GM18867 (cell line): ENCODE results near the gene COP1.

Source experiments
- ATAC-seq: cut with Tn5 transposase; IDR thresholded peaks from one replicate; pipeline ENCODE4 v1.9.1; 2021; ENCODE audit warnings: mild to moderate bottlenecking, moderate library complexity; ENCODE audit not compliant: unreplicated experiment

Gene COP1

DNA sequence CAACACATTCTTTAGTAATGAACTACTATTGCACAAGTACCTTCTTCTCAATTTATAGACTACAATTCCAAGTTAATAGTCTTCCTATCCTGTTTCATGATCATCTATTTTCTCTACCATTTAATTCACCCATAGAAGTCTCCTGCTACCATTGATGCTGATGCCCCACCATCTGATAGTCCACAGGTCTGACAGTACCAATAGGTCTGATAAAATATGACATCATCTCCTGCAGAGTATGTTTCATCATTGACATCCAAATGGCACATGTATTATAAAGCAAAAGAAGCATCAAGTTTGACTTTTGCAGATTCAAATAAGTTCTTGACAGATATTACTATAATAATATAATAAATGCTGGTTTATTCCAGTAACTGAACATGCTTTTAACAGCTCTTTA lies 5.5 kb downstream of the COP1 start:
- ATAC-seq: no peak

DNA sequence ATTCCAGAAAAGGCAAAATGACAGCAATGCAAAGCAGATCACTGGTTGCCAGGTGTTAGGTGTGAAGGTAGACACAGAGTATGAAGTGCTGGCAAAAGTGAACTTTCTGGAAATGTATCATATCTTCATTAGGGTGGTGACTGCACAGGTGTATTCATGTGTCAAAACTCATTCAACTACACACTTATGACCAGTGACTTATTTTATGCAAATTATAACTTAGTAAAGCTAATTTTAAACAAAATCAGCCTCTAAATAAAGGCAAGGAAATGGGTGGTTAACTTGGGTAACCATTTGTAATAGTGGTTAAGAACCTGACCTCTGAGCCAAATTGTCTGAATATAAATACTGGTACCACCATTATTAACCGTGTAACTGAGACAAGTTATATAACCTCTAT lies 7.4 kb downstream of the COP1 start:
- ATAC-seq: peak; percentile 44

DNA sequence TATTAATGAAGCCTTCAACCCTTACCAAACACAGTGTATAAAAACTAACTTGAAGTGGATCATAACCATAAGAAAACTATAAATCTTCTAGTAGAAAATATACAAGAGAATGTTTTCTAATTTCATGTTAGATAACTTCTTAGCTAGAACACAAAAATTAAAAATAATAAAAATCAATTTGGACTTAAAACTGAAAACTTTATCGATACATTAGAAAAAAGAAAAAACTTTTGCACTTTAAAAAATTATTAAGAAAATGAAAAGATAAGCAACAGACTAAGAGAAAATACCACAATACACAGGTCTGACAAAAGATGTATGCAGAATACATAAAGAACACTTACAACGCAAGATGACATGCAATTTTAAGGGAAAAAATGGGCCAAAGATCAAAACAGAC lies 8.7 kb downstream of the COP1 start:
- ATAC-seq: no peak

DNA sequence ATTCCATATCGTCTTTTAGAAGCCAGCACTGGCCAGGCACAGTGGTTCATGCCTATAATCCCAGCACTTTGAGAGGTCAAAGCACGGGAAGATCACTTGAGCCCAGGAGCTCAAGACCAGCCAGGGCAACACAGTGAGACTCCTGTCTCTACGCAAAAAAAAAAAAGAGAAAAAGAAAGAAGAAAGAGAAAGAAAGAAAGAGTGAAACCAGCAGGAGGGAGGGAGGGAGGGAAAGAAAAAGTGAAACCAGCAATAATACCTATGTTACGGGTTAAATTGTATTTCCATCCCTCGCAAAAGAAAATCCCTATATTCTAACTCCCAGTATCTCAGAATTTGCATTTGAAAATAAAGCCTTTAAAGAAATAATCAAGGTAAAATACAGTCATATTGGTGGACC lies 10.4 kb downstream of the COP1 start:
- no peak for ATAC-seq

DNA sequence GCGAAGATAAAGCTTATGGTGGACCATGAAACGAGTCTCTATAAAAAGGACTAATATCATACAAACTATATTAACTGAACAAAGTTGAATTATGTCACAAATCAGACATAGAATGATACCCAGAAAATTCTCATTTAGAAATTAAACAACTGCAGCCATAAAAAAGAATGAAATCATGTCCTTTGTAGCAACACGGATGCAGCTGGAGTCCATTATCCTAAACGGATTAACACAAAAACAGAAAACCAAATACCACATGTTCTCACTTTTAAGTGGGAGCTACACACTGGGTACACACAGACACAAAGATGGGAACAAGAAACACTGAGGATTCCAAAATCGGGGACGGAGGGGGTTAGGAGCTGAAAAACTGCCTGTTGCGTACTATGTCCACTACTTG lies 11.5 kb downstream of the COP1 start:
- no peak for ATAC-seq

DNA sequence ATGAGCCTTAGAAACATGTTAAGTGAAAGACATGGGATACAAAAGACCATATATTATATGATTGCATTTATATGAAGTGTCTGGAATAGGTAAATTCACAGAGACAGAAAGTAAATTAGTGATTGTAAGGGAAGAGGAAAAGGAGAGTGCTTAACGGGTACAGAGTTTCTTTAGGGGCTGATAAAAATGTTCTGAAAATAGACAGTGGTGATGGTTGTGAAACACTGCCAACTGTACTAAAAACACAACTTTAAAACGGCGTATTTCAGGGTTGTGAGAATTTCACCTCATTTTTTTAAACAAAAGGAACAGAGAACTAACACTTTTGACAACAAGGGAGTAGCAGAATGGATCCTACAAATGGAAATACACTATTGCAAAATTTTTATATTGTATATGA lies 13.4 kb downstream of the COP1 start:
- no peak for ATAC-seq

DNA sequence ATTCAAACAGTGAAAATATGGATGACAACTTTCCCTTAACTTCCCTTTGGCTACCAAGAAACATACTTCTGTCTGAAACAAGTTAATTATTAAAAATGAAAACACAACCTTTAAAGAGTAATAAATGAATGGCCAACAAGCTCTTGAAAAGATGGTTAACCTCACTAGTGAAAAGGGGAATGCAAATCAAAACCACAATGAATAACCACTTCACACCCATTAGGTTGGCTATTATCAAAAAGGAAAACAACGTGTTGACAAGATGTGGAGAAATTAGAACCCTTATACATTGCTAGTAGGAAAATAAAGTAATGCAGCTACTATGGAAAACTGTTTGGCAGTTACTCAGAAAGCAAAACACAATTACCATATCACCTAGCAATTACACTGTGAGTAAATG lies 14.1 kb downstream of the COP1 start:
- ATAC-seq: peak; percentile 92

DNA sequence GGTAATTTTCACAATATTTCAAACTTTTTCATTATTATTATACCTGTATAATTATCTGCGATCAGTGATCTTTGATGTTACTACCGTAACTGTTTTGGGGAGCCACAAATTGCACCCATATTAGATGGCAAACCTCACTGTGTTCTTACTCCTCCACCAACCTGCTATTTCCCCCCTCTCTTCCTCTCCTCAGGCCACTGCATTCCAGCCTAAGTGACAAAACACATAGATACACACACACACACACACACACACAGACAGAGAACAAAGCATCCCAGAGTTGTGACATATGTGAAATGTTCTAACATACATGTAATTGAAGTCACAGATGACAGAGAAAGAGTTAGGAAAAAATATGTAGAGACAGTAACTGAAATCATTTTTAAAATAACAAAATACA lies 18.5 kb downstream of the COP1 start:
- ATAC-seq: no peak

DNA sequence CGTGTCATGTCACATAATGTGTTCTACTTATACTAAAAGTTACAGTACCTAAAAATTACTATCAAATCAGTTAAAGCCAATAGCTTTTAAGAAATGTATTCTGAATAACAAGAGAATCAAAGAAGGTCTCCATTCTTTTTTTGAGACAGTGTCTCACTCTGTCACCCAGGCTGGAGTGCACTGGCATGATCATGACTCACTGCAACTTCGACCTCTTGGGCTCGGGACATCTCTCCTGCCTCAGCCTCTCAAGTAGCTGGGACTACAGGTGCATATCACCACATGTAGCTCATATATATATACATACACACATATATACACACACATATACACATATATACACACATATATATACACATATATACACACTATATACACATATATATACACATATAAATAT lies 20.1 kb downstream of the COP1 start:
- ATAC-seq: no peak

DNA sequence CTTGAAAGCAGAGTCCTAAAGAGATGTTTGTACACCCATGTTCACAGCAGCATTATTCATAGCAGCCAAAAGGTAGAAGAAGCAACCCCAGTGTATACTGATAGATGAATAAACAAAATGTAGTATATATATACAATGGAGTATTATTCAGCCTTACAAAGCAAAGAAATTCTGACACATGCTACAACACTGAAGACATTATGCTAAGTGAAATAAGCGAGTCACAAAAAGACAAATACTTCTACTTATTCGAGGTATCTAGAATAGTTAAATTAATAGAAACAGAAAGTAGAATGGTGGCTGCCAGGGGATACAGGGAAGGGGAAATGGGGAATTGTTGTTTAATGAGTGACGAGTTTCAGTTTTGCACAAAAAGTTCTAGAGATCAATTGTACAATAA lies 23.5 kb downstream of the COP1 start:
- ATAC-seq: peak; percentile 71

DNA sequence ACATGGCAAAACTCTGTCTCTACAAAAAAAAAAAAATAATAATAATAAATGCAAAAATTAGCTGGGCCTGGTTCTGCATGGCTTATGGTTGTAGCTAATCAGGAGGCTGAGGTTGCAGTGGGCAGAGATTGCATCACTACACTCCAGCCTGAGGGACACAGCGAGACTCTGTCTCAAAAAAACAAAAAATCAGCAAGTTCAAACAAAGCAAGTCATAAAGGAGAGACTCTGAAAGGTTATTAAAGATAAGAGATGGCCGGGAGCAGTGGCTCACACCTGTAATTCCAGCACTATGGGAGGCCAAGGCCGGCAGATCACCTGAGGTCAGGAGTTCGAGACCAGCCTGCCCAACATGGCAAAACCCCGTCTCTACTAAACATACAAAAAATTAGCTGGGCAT lies 28.8 kb downstream of the COP1 start:
- ATAC-seq: no peak

DNA sequence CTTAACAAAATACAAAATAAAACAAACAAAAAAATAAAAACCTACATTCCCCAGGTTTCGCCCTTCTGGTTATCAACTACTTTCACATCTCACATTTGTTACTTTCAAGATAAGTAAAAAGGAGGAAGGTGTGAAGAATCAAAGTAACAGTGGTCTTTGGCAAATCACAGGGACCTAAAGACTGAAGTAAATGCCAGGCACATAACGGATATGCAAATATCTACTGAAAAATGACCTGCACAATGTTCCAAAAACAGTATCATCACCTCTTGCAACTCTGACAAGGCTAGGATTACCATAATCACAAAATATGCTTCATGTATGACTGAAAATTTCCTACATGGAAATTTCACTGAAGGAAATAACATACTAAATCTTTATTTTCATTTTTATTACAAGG lies 29.3 kb downstream of the COP1 start:
- peak; percentile 95 for ATAC-seq

DNA sequence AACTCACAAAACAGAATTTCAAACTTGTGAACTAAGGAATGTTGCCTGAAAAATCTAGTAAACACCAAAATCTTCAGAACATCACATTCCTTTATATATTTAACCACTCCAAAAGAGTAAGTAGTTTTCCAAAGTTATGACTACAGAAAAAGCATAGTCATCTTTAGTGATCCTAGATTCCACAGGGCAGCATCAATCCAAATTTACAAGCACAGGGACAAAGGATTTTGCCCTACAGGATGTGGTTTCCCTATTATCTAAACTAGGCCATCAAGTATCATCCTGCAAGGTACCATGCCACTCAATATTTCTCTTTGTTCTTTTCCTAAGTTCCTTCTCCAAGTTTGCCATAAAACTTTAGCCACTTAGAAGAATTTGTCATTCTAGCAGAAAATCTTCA lies 33.0 kb downstream of the COP1 start:
- ATAC-seq: no peak

DNA sequence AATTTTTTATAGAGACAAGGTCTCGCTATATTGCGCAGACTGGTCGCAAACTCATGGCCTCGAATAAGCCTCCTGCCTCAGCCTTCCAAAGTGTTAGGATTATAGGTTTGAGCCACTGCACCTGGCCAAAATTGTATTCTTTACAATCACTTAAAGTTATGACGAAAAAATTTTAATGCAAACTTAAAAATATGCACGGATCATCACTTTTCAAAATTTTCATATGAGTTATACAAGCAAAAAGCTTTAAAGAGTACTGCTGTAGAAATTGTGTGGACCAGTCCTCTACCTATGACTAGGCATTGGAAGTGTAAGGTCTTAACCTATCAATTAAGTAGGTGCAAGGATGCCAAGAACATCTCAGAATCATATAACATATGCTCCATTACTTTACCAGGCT lies 34.9 kb downstream of the COP1 start:
- ATAC-seq: no peak

DNA sequence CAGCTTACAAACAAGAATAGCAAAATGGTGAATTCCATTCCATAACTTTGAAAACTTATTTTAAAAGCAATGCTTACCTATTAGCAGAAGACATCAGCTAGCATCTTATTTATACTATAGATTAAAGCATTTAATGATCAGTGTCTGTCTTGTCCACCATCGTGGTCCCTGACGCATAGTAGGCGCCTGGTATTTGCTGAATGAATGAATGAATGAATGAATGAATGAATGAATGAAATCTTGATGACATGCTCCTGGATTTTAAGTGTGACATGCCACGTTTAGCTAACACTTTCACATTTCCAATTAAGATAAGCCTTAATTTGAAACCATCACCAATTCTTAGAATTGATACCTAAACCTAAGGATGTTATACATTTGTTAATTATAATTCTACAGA lies 39.9 kb downstream of the COP1 start:
- no peak for ATAC-seq

DNA sequence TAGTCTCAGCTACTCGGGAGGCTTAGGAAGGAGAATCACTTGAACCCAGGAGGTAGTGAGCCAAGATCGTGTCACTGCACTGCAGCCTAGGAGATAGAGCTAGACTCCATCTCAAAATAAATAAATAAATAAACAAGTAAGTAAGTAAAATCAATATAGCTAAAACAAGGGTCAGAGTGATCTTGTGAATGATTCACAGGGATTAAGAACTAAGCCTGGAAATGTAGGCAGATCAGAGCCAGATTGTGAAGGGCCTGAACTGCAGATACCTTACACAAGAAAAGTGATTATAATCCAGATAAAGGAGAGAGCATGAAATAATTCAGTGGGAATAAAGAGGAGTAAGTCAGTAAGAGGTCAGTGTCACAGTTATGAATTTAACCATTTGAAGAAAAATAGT lies 41.5 kb downstream of the COP1 start:
- no peak for ATAC-seq

DNA sequence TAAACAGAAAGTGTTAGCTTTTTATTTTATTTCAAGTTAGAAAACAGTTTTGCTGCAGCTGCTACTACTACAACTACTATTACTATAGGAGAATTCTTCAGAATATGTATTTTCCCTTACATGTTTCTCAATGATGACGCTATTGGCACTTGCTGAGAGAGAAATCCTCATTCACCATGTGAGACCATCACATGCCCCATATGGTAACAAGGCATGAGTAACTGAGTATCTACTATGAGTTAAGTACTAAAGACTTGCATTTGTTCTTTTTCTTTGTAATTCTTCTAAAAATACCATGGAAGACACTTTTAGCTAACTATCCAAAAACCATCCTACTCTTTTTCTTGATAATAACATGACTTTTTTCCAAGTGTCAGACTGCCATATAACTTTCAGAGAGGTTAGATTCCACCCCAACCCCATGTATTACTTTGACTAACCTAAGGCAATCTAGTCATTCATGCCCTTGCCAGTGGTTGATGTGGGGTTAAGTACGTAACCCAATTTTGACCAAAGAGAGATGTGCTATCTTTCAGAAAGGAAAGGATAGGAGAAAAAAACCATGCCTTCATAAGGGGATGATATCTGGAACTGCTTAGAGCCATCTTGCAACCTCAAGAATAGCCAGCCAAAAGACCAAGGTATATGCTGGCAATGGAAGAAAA lies 42.9 kb downstream of the COP1 start:
- ATAC-seq: no peak

DNA sequence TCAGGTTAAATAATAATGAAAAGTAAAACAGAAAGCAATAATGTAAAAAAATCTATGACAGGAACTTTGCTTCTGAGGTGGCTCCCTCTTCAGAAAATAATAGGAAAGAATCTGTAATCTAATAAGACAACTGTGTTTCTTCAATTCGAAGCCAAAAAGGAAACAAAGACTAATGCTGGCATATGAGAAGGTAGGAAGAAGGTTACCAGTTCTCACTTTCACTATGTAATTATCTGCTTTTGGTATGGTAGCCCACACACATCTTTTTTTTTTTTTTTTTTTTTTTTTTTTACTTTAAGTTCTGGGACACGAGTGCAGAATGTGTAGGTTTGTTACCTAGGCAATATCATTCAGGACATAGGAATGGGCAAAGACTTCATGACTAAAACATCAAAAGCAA lies 47.1 kb downstream of the COP1 start:
- no peak for ATAC-seq

DNA sequence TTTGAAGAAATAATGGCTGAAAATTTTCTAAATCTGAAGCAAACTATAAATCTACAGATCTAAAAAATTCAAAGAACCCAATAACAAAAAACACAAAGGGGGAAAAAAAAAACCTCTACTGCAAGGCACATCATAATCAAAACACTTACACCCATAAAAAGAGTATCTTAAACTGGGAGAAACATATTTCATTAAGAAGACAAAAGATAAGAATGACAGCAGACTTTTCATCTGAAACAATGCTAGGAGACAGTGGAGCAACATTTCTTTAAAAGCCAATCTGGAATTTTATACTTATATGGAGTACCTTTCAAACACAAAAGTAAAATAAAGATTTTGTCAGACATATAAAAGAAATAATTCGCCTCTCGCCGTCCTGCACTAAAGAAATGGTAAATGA lies 49.1 kb downstream of the COP1 start:
- ATAC-seq: no peak

DNA sequence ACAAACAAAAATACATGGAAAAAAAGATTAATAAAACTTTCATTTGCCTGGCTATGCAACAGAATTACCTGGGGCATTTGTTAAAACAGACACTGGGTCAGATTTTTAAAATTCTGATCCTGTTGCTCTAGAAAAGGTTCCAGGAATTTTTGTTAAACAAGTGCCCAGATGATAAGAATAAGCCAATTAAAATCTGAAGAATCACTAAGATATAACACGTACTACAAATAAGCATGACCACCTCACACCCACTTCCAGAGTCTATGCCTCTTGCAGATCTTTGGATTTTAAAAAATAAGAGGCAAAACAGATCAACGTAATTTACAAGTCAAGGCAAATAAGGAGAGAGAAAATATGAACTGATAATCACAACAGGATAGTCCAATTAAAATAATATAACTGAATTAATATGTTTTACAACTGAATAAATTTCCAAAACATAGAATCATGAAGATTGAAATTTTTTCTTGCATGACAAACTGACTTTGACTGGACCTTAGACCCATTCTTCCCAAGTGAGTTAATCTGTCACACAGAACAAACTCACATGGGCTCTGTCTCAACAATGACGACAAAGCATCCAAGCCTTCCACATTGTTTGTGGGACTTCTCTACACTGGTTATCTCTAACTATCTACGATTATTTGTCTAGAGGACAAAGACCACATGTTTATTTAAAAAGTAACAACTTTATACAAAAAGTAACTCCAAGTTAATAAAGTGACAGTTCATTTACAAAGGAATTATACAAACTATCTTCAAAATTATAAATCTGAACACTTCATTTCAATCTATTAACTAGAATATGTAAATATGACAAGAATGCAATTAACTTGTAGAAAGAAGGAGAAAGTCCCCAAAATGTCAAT lies 56.9 kb downstream of the COP1 start:
- no peak for ATAC-seq

DNA sequence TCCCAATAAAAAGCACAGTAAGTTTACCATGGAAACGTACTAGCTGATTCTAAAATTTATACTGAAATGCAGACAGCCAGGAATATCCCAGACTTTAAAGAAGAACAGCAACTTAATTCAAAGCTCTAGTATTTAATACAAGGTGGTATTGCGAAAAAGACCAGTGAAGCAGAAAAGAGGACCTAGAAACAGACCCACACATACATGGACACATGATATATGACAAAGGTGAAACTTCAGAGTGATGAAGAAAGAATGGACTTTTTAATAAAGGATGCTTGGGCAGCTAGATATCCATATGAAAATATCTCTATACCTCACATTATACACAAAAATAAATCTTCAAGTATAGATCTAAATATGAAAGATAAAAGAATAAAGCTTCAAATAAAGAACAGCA lies 62.6 kb downstream of the COP1 start:
- ATAC-seq: no peak

DNA sequence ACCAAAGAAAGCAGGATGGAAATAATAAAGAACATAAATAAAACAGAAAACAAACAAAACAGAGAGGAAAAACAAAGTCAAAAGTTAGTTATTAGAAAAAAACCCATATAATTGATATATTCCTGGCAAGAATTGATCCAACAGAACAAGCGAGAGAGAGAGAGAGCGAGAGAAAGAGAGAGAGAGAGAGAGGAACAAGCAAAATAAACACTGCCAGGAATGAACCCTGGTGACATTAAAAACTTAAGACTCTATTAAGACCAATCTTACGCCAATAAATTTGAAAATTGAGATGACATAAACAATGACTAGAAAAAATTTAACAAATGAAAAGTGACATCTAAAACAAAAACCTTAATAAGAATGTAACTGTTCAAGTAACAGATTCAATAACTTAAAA lies 64.1 kb downstream of the COP1 start:
- no peak for ATAC-seq

DNA sequence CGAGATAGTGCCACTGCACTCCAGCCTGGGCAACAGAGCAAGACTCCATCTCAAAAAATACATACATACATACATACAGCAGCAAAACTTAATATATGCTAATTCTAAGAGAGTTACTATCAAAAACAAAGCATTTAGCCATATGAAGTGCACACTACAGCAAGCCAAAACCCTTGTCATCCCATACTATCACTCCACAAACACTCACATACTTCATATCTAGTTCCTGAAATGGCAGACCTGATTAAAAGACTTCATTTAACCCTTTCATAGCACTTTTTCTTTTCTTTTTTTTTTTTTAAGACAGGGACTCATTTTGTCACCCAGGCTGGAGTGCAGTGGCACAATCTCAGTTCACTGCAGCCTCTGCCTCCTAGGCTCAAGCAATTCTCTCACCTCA lies 65.6 kb downstream of the COP1 start:
- ATAC-seq: no peak
